MM.1S (cell line): Measurements from ENCODE around the gene ABCF3.

Experiments
- DNase-seq: peaks from one replicate; pipeline ENCODE4 v3.0.0-alpha.2; 2015
- H2AFZ ChIP-seq: fragments of 300-600 bp; sonication (generic); 2 replicates; pipeline ENCODE4 v1.6.0; 2016; ENCODE audit warnings: antibody characterized with exemption, low read length
- H3F3A ChIP-seq: fragments of 300-600 bp; sonication (generic); 2 replicates; pipeline ENCODE4 v1.6.1; 2016; ENCODE audit warnings: mild to moderate bottlenecking, antibody characterized with exemption, low read length, moderate library complexity, mixed read lengths; ENCODE audit not compliant: insufficient read depth
- H3K27ac ChIP-seq: fragments of 300-600 bp; sonication (generic); 2 replicates; pipeline ENCODE4 v1.5.1; 2016; ENCODE audit warnings: mild to moderate bottlenecking, low read length
- H3K27me3 ChIP-seq: fragments of 300-600 bp; sonication (generic); replicated peaks from 2 replicates; pipeline ENCODE4 v1.6.0; 2016; ENCODE audit warnings: low read length; ENCODE audit not compliant: insufficient read depth
- H3K36me3 ChIP-seq: fragments of 300-600 bp; sonication (generic); replicated peaks from 2 replicates; pipeline ENCODE4 v1.6.1; 2016; ENCODE audit warnings: mild to moderate bottlenecking, low read length, mixed read lengths; ENCODE audit not compliant: insufficient read depth
- H3K4me1 ChIP-seq: fragments of 300-600 bp; sonication (generic); 2 replicates; pipeline ENCODE4 v1.6.1; 2016; ENCODE audit warnings: low read length, mixed read lengths
- H3K4me2 ChIP-seq: fragments of 300-600 bp; sonication (generic); 2 replicates; pipeline ENCODE4 v1.6.0; 2016; ENCODE audit warnings: low read depth, low read length
- H3K4me3 ChIP-seq: fragments of 300-600 bp; sonication (generic); 2 replicates; pipeline ENCODE4 v1.5.1; 2016; ENCODE audit warnings: low read length, mixed read lengths
- H3K79me2 ChIP-seq: fragments of 300-600 bp; sonication (generic); 2 replicates; pipeline ENCODE4 v1.6.1; 2016; ENCODE audit warnings: mixed run types, low read length, mixed read lengths
- H3K9ac ChIP-seq: fragments of 300-600 bp; sonication (generic); 2 replicates; pipeline ENCODE4 v1.6.1; 2016; ENCODE audit warnings: low read length, mixed read lengths
- H3K9me2 ChIP-seq: fragments of 300-600 bp; sonication (generic); replicated peaks from 2 replicates; pipeline ENCODE4 v1.6.1; 2016; ENCODE audit warnings: mild to moderate bottlenecking, low read length, mixed read lengths; ENCODE audit not compliant: insufficient read depth
- H3K9me3 ChIP-seq: fragments of 300-600 bp; sonication (generic); replicated peaks from 2 replicates; pipeline ENCODE4 v1.6.1; 2016; ENCODE audit warnings: mild to moderate bottlenecking, low read length, mixed read lengths; ENCODE audit not compliant: insufficient read depth
- H4K20me1 ChIP-seq: fragments of 300-600 bp; sonication (generic); 2 replicates; pipeline ENCODE4 v1.6.1; 2016; ENCODE audit warnings: mild to moderate bottlenecking, low read length, moderate library complexity, mixed read lengths; ENCODE audit not compliant: insufficient read depth
- CTCF ChIP-seq: fragments of 300-600 bp; sonication (generic); IDR thresholded peaks from 2 replicates; pipeline ENCODE4 v1.5.1; 2016; ENCODE audit warnings: antibody characterized with exemption, low read length, mixed read lengths
- EZH2 ChIP-seq: fragments of 300-600 bp; sonication (generic); optimal IDR thresholded peaks from 2 replicates; pipeline ENCODE3; 2017; ENCODE audit warnings: low read depth, mild to moderate bottlenecking, antibody characterized with exemption, low read length, mixed read lengths
- EZH2phosphoT487 ChIP-seq: fragments of 300-600 bp; sonication (generic); IDR thresholded peaks from 2 replicates; pipeline ENCODE4 v1.6.1; 2018; ENCODE audit warnings: antibody characterized with exemption, low read length

The ABCF3 gene

GRCh38 chr3:184234224-184234623, 48.2 kb downstream of the ABCF3 start:
- Histone ChIP-seq H4K20me1 (no peaks in the 10 kb centered on the region), H3F3A (no peaks in the 10 kb centered on the region), H3K79me2 (no peaks in the 10 kb centered on the region), H3K9ac (no peak overlapping the region), H3K9me2 (no peaks in the 10 kb centered on the region), H3K36me3 (no peaks in the 10 kb centered on the region), H3K4me3 (no peak overlapping the region), H3K27ac (no peak overlapping the region), H2AFZ (no peak overlapping the region), H3K4me2 (no peak overlapping the region), H3K4me1 (no peaks in the 10 kb centered on the region), H3K9me3 (no peaks in the 10 kb centered on the region), H3K27me3 (peaks cover 58% of the 10 kb centered on the region)
- no peak for DNase-seq
- no peak for TF ChIP-seq EZH2phosphoT487
- TF ChIP-seq CTCF = 0 out of 2 replicates have a peak, but pooled peaks have one; percentile 4

GRCh38 chr3:184234671-184235380, 48.8 kb downstream of the ABCF3 start:
- no peaks in the 10 kb centered on the region for H4K20me1 ChIP-seq
- H3K36me3 ChIP-seq = no peaks in the 10 kb centered on the region
- TF ChIP-seq EZH2phosphoT487 = no peak
- no peak for TF ChIP-seq EZH2
- TF ChIP-seq CTCF = no peak
- DNase-seq = no peak
- no peaks in the 10 kb centered on the region for H3K9me3 ChIP-seq
- no peak overlapping the region for H3K4me2 ChIP-seq
- no peak overlapping the region for H3K27ac ChIP-seq
- H3K4me1 ChIP-seq = no peaks in the 10 kb centered on the region
- no peak overlapping the region for H3K4me3 ChIP-seq
- H3K27me3 ChIP-seq = peaks cover 55% of the 10 kb centered on the region
- no peaks in the 10 kb centered on the region for H3K9me2 ChIP-seq
- no peak overlapping the region for H2AFZ ChIP-seq
- H3K79me2 ChIP-seq = no peaks in the 10 kb centered on the region
- H3K9ac ChIP-seq = no peak overlapping the region
- H3F3A ChIP-seq = no peaks in the 10 kb centered on the region

GRCh38 chr3:184235381-184236032, 49.5 kb downstream of the ABCF3 start:
- no peaks in the 10 kb centered on the region for H3K36me3 ChIP-seq
- no peaks in the 10 kb centered on the region for H3F3A ChIP-seq
- H3K9me3 ChIP-seq = no peaks in the 10 kb centered on the region
- no peak for TF ChIP-seq EZH2phosphoT487
- no peak for TF ChIP-seq CTCF
- TF ChIP-seq EZH2 = no peak
- H3K27me3 ChIP-seq = peaks cover 48% of the 10 kb centered on the region
- no peak overlapping the region for H3K4me3 ChIP-seq
- no peaks in the 10 kb centered on the region for H3K79me2 ChIP-seq
- H2AFZ ChIP-seq = no peak overlapping the region
- H3K9me2 ChIP-seq = no peaks in the 10 kb centered on the region
- no peaks in the 10 kb centered on the region for H4K20me1 ChIP-seq
- H3K4me1 ChIP-seq = no peaks in the 10 kb centered on the region
- no peak overlapping the region for H3K9ac ChIP-seq
- no peak for DNase-seq
- H3K27ac ChIP-seq = no peak overlapping the region
- no peak overlapping the region for H3K4me2 ChIP-seq
